ENCODE measurements around the gene DDX23.
A peak's percentile ranks its signal among the peaks of the same experiment; 100 is the strongest.
"Not testable (repeated sequence)": the region's sequence is repeated elsewhere in the genome, so short reads cannot be mapped to it uniquely, and the experiment has no call there.

DDX23 gene

GRCh38 chr12:48862760-48863159 is 10.8 kb upstream of the DDX23 start:
- no peak for DNase-seq (ENCODE audit: low read depth)

DNA sequence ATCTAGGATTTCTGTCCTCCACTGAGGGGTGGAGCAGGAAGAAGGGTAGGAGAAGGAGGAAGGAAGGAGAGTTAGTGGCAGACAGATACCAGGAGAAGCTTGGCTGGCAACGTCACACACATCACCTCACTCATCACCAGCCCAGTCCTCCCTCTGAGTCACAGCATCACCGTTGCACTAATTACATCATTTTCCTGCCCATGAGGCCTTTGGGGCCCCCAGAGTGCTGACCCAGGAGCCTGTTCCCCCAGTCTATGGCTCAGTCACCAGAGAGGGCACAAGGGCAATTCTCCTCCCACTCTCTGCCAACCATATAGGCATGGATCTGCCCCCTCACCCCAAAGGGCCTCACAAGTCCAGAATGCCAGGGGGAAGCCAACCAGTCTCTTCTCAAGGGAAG is 9.1 kb upstream of the DDX23 start:
- DNase-seq (ENCODE audit: low read depth): no peak

DNA sequence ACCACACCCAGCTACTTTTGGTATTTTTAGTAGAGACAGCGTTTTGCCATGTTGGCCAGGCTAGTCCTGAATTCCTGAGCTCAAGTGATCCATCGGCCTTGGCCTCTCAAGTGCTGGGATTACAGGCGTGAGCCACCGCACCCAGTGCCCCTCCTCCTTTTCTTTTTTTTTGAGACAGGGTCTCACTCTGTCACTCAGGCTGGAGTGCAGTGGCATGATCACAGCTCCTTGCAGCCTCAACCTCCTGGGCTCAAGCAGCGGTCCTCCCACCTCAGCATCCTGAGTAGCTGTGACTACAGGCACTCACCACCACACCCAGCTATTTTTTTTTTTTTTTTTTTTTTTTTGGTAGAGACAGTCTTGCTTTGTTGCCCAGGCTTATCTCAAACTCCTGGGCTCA is 8.3 kb upstream of the DDX23 start:
- not testable (repeated sequence) for DNase-seq (ENCODE audit: low read depth)

DNA sequence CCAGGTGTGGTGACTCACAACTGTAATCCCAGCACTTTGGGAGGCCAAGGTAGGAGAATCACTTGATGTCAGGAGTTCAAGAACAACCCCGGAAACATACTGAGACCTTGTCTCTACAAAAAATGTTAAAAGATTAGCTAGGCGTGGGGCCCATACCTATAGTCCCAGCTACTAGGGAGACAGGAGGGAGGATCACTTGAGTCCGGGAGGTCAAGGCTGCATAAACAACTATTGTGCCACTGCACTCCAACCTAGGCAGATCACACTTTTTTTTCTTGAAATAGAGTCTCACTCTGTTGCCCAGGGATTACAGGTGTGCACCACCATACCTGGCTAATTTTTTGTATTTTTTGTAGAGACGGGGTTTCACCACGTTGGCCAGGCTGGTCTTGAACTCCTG is 7.6 kb upstream of the DDX23 start:
- no peak for DNase-seq (ENCODE audit: low read depth)

- DNase-seq (ENCODE audit: low read depth): no peak
These were observed 6.1 kb upstream of the DDX23 start for GRCh38 chr12:48858043-48858442.

DNA sequence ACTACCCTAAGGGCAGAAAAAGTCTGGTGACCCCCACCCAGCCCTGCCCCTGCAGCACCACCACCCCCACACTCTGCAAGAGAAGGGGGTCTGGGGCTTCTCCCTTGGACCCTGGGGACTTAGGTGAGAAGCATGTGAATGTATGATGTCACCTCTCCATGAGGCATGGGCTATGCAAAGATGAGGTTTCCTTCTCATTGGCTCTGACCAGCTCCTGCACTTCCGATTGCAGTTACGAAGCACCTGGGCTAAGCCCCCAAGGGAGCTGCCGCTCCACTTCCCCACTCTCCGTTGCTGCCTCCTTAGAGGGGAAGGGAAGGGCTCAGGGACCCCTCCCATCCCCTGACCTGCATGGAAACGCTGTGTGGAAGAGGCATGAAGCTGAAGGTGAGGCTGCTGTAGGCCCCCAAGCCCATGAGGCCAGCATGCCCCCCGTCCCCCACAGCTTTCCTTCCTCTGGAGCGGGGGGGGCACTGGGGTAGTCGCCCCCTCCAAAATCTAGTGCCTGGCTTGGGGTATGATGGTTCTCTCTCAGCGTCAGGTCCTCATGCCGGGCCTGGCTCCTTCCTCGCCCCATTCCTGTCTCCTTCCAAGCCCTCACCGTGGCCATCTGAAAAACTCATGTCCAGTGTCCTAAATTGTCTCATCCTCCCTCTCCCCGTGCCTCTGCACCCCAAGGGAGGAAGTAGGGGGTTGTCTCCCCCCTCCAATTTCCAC is 5.5 kb upstream of the DDX23 start:
- no peak for DNase-seq (ENCODE audit: low read depth)

- DNase-seq (ENCODE audit: low read depth): no peak
These were observed 4.4 kb upstream of the DDX23 start for GRCh38 chr12:48856379-48856778.

- DNase-seq (ENCODE audit: low read depth): not testable (repeated sequence)
These were observed 3.0 kb upstream of the DDX23 start for GRCh38 chr12:48854932-48855331.

- no peak for DNase-seq (ENCODE audit: low read depth)
These were observed 2.5 kb upstream of the DDX23 start for GRCh38 chr12:48854488-48854887.

DNA sequence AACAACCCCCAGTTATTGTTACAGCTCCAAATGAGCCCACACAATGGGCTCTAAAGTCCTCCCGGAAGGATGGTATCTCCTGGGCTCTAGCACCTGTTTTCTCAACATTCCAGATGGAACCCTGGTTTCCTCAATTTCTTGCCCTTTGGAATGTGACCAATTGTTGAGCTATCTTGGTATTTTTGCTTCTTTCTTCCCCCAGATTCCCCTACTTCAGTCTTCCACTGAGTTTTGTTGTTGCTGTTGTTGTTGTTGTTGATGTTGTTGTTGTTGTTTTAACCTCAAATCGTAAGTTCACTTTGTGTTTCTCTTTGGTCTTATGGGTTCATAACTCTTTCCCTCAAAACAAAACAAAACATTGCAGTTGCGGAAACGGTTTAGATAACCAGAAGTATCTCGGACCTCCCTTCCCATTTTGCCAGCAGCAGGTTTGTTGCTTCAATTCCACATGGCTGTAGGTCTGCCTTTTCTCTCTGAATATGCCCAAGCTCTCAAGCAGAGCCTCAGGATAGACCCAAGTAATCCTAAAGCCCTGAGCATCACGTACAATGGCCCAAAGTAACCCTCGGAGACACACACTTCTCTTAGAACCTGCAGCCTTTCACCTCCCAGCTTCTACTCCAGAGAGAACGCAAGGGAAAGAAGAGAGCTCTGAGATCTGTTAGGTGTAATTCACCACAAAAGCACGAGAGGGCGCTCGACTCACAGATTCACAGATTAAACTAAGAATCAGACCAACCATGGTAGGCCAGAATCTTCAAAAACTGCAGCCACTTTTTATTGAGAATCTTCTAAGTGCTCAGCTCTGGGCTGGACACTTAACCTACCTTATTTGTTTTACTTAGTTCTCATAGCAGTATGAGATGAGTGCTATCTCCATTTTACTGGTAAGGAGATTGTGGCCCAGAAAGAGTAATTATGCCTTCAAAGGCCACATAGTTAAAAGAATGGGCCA is 1.0 kb upstream of the DDX23 start:
- DNase-seq (ENCODE audit: low read depth): peak; percentile 57

DNA sequence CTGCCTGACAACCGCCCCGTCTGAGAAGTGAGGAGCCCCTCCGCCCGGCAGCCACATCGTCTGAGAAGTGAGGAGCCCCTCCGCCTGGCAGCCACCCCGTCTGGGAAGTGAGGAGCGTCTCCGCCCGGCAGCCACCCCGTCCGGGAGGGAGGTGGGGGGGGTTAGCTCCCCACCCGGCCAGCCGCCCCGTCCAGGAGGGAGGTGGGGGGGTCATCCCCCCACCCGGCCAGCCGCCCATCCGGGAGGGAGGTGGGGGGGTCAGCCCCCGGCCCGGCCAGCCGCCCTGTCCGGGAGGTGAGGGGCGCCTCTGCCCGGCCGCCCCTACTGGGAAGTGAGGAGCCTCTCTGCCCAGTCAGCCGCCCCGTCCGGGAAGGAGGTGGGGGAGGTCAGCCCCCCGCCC is 9.9 kb downstream of the DDX23 start:
- not testable (repeated sequence) for DNase-seq (ENCODE audit: low read depth)

- no peak for DNase-seq (ENCODE audit: low read depth)
These were observed 13.9 kb downstream of the DDX23 start for GRCh38 chr12:48838048-48838447.

DNA sequence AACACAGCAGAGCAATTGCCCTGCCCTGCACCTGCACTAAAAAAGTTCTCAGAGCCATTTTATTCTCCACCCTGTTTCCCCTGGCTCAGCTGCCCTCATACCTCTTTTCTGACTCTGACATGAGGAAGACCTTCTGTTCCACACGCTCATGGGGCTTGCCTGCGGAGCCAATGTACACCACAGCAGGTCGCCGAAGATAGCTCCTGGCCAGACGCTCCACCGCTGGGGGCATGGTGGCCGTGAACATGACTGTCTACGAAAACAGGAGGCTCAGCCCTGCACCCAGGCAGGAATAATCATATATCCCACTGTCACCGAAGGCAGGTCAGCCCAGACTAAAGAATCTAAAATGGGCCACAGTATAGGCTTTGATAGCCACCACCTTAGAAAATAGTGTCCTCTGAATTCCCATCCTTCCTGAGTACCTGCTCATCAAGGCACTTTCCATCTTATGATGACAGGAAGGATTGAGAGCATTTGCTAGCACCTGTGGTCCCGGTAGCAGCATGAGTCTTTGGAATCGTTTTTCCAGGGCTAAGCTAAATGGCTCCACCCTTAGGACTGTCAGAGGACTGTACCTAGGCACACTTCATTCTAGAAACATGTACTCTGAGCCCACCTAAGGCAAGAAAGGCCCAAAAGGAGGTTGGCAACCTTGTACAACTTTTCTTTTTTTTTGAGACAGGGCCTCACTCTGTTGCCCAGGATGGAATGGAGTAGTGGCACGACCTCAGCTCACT is 19.5 kb downstream of the DDX23 start:
- no peak for DNase-seq (ENCODE audit: low read depth)

GRCh38 chr12:48831257-48831656 is 20.7 kb downstream of the DDX23 start:
- no peak for DNase-seq (ENCODE audit: low read depth)

- no peak for DNase-seq (ENCODE audit: low read depth)
These were observed 23.0 kb downstream of the DDX23 start for GRCh38 chr12:48828841-48829575.

GRCh38 chr12:48828293-48828692 is 23.7 kb downstream of the DDX23 start:
- no peak for DNase-seq (ENCODE audit: low read depth)

GRCh38 chr12:48827513-48828096 is 24.4 kb downstream of the DDX23 start:
- no peak for DNase-seq (ENCODE audit: low read depth)

DNA sequence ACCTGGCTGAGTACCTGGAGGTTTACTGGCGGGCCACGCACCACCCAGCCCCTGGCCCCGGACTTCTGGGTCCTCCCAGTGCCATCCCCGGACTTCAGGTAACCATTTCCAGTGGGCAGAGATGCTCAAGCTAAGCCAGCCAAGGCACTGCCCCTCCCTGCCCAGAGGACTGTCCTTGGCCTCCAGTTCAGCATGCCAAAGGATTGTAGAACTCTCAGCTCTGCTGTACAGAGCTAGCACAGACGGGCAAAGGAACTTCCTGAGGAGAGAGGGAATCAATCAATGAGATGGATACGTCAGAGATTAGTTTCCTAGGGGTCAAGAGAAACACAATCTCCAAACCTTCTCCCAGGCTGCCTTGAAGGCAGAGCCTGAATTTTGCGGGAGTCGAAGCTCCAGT is 24.9 kb downstream of the DDX23 start:
- DNase-seq (ENCODE audit: low read depth): no peak

DNA sequence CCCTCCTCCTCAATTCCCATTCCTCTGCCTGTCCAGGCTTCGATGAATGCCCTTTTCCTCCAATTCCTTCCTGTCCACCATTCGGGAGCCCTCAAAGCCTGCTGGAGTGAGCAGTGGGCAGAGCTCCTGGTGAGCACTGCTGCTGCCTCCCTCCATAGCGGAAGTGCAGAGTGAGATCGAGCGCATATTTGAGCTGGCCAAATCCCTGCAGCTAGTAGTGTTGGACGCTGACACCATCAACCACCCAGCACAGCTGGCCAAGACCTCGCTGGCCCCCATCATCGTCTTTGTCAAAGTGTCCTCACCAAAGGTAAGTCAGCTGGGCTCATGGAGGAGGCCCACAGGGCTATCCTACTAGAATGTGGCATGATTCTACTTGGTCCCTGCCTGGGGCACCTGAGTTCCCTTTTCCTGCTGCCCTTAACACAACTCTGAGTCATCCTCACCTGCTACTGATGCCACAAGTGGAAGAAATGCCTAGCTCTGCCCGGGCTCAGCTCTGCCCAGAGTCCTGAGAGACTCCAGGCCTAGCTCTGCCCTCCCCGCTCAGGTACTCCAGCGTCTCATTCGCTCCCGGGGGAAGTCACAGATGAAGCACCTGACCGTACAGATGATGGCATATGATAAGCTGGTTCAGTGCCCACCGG is 25.6 kb downstream of the DDX23 start:
- DNase-seq (ENCODE audit: low read depth): no peak

- DNase-seq (ENCODE audit: low read depth): no peak
These were observed 27.1 kb downstream of the DDX23 start for GRCh38 chr12:48824905-48825304.

DNA sequence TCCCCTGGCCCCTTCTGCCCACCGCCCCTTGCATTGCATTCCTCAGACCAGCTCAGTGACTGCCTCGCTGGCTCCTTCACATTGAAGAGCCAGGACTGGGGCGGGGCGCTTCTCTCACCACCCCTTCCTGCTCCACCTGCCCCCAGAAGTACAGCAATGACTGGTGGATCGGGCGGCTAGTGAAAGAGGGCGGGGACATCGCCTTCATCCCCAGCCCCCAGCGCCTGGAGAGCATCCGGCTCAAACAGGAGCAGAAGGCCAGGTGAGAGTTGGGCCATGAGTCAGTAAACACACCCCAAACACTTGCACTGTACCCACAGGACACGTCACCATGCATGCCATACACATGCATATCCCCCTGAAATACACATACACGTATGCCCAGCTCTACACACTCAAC is 27.9 kb downstream of the DDX23 start:
- no peak for DNase-seq (ENCODE audit: low read depth)
